Esophagus squamous epithelium (tissue), 4 donors: ENCODE measurements around the gene AMBN.

Experiments
- CTCF ChIP-seq, 6 experiments: fragments of 450-650 bp in 4 of 6; fragments of 200-600 bp in 2 of 6; sonication (generic) in 2 of 6; IDR thresholded peaks; one replicate each; pipeline ENCODE4 v1.5.1; 2016 to 2019; ENCODE audit warnings: antibody characterized with exemption in 6 of 6, mild to moderate bottlenecking in 4 of 6, moderate library complexity in 4 of 6
- POLR2A ChIP-seq, 4 donors: fragments of 450-650 bp; IDR thresholded peaks; one replicate each; pipeline ENCODE4 v1.6.1; 2017; ENCODE audit warnings: antibody characterized with exemption in 4 of 4, mild to moderate bottlenecking in 4 of 4, moderate library complexity in 3 of 4

DNA sequence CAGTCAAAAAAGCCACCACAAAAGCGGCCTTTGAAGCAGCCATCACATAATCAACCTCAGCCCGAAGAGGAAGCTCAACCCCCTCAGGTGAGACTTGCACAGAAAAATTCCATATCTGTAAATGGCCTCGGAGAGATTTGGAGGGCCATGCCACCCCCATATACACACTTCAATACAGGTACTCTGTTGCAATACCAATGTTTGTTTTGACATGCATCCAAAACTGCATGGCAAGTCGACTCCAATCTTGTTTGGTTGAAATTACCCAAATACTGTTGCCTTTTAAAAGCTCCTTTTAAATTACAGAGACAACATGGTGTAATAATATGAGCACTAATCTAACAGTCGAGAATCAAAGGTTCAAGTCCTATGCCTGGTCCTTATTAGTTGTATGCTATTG is 42.4 kb downstream of the AMBN start:
- TF ChIP-seq POLR2A (IDR thresholded peaks at IDR 0.05): no peak
- TF ChIP-seq CTCF (IDR thresholded peaks at IDR 0.05): no peak
